H4 (cell line): Measurements from ENCODE around the gene POLR3C. TPM values are rescaled to one million over a fixed set of nuclear protein-coding genes. Genes with fewer than 3 reads are reported as not detected.
"Not testable (repeated sequence)": the region's sequence is repeated elsewhere in the genome, so short reads cannot be mapped to it uniquely, and the experiment has no call there.

Experiments used
- DNase-seq: peaks from one replicate; pipeline ENCODE4 v3.0.0-alpha.2; 2015; ENCODE audit warnings: low spot score
- total RNA-seq: library from RNA; depleted of rRNA; stranded (reverse); fragments of >200 nt; shearing (Covaris generic); gene quantifications from 2 replicates; pipeline ENCODE4 v1.2.3, GENCODE V29; 2014; rRNA removed

The POLR3C gene, protein sequence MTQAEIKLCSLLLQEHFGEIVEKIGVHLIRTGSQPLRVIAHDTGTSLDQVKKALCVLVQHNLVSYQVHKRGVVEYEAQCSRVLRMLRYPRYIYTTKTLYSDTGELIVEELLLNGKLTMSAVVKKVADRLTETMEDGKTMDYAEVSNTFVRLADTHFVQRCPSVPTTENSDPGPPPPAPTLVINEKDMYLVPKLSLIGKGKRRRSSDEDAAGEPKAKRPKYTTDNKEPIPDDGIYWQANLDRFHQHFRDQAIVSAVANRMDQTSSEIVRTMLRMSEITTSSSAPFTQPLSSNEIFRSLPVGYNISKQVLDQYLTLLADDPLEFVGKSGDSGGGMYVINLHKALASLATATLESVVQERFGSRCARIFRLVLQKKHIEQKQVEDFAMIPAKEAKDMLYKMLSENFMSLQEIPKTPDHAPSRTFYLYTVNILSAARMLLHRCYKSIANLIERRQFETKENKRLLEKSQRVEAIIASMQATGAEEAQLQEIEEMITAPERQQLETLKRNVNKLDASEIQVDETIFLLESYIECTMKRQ
- 30.1 and 34.9 TPM in 2 replicates for total RNA-seq

DNA sequence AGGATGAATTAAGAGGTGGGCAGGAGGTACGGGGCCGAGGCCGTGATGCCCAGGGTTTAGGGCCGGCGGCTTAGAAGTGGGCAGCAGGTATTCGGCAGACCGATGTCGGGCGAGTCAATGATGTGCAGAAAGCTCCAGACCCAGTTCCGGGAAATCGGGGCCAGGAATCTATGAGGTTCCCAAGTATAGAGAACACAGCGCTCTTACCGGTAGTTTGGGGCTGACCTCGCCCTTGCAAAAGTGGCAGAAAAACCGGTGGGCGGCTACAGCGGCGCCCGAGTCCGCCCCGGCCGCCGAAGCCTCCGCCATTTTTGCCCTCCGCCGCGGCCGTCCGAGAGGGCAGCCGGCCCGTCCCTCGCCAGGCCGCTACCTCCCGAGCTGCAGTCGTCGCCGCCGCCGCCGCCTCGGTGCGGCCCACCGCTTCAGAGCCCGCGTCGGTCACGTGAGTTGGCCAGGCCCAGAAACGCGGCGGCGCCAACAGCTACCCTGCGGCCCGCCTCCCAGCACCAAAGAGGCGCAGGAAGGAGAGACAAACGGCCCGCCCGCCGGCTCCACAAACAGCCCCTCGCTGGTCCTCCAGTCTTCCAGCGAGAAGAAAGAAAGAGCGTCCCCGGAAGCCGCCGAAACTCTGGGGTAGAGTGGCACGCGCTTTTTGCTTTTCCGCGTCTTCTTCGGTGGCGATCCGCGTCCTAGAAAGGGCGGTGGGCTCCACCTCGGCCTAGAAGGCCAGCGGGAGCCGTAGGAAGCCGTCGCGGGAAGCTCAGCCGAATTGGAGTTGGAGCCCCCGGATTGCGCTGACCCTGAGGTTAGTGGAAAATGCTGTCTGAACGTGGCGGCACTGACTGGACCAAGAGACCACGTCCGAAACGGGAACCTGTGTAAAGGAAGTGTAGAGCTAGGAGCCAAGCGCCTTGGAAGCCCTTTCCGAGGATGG, at the start of gene POLR3C, which contains the start of gene RNF115:
POLR3C (plus strand) TSS at position 636 of the 934 bp plus-strand sequence. CDS start 1,577 bp downstream, outside the sequence.
RNF115 (minus strand) TSS at position 531 of the 934 bp plus-strand sequence; CDS start at position 309, 222 bp downstream.
- DNase-seq, result peak; percentile 81

DNA sequence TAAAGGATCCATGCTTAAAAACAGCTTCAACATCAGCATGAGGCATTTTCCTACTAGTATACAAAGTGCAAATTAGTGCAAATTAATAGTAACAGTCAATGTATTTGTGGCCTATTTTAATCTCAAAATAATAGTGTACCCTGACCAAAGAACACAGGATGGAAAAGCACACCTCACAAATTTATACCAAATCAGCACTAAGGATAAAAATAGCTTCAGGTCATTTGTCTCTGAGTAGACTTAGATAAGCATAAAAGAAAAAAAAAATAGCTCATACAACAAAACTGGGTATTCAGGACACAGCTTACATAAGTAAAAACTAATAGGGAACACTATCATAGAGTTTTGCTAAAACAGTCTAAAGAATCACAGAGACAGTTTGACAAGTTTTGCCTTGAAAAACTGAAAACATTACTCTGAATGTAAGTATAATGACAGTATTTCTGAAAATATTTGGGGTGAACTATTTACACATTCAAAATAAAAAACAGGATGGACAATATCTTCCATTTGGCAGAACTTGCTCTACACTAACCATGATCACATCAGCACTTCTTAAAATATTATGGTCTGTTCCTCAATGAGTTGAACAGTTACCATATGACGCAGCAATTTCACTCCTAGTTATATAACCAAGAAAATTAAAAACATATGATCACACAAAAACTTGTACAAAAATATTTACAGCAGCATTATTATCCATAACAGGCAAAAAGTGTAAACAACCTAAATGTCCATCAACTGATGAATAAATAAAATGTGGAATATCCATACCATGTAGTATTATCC, 46.4 kb upstream of the POLR3C start:
- no peak for DNase-seq

DNA sequence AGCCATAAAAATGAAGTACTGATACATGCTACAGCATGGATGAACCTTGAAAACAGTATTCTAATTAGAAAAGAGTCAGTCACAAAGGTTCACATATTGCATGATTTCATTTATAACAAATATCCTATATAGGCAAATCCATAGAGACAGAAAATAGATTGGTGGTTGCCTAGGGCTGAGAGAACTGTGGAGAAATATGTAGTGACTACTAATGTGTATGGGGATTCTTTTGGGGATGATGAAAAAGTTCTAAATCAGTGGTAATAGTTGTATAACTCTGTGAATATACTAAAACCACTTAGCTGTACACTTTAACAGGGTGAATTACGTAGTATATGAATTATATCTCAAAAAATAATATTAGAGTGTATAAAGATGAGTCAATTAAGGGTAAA, 45.9 kb upstream of the POLR3C start:
- no peak for DNase-seq

DNA sequence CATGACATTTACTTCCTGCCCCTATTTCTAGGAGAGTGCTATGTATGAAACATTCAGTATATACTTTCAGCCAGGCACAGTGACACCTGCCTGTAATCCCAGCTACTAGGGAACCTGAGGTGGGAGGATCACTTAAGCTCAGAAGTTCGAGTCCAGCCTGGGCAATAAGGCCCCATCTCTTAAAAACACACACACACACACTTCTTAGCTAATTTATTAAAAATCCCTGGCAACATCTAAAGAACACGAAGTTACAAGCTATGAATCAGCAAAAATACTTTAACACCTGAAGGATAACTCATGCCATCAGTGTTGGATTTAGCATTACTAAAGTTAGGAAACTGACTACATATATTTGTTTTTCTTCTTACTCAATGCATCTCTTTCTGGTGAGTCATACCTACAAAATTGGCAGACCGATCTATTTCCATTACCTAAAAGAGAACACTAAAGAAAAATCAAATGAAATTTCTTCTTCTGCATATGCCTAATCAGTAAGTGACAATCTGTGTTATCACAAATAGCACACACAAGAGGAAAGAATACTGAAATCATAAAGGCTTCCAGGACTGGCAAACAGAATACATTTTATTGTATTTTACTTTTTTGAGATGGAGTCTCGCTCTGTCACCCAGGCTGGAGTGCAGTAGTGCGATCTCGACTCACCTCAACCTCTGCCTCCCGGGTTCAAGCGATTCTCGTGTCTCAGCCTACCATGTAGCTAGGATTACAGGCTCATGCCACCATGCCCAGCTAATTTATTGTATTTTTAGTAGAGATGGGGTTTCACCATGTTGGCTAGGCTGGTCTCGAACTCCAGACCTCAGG, 41.5 kb upstream of the POLR3C start:
- DNase-seq, result peak; percentile 35

DNA sequence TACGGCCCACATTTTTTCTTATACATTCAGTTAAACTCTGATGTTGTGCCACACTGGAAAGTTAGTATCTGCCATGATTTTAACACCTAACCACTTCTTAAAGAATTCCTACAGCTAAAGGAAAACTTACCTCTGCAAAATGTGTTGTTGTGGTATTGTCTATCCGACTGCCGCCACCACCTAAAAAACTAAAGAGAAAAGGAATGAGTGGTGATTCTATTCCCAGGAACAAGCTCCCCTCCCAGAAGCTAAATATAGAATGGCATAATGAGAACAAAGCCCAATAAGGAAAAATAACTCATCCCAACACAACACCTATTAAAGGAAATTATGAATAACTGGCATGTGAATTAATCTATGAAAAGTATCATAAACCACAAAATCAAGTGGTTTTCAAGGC, 39.6 kb upstream of the POLR3C start:
- no peak for DNase-seq

DNA sequence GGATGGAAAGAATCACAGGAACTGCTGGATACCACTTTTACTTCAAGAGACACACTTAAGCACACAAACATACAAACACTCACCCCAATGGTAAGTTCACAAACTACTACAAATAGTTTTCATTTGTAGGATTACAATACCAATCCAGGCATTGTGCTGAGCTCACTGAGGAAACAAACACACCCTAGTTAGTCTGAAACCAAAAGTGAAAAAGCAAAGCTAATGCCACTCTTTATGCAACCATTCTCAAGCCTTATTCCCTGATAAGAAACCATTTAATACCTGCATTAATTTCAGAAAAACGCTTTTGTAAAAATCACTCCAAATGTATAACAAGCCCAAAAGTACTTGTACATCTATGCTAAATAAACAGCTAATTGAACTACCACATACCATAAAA, 38.5 kb upstream of the POLR3C start:
- no peak for DNase-seq

DNA sequence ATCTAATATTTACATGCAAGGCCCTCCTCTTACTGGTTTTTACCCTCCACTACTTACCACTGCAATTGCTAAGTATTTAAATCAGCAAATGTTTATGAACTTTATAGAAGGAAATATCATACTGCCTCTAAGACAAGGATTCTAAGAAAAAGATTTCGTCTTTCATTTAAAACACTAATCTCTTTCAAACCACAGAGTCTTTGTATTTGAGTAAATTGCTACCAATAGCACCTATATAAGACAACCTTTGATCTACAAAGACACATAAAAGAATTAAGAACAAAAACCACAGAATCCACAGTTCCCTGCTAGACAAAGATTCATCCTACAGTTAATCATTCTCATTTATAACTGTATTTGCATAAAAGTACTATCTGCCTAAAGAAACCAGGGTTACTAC, 37.7 kb upstream of the POLR3C start:
- no peak for DNase-seq

DNA sequence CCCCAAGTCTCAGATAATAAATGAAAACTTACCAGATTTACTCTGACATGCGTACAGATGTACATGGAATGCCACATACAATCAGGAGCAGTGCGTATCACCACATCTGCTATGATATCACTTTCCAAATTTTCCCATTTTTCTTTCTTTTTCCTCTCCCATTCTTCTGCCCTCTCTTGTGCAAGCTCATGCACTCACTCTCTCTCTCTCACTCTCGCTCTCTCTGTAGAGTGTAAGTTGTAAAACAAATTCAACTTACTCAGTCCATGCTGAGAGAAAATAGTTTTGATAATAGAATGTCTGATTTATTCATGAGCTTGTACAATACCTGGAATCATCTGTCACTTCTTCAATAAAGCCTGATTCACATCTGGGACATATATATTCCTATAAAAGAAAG, 35.4 kb upstream of the POLR3C start:
- no peak for DNase-seq

DNA sequence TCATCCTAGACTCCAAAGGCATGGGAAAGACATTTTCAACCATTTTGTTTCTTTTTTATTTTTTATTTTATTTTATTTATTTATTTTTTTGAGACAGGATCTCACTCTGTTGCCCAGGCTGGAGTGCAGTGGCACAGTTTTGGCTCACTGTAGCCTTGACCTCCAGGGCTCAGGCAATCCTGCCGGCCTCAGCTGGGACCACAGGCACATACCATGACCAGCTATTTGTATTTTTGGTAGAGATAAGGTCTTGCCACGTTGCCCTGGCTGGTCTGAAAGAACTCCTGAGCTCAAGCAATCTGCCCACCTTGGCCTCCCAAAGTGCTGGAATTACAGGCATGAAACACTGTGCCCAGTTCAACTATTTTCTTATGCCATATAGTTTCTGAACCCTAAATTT, 32.1 kb upstream of the POLR3C start:
- not testable (repeated sequence) for DNase-seq

DNA sequence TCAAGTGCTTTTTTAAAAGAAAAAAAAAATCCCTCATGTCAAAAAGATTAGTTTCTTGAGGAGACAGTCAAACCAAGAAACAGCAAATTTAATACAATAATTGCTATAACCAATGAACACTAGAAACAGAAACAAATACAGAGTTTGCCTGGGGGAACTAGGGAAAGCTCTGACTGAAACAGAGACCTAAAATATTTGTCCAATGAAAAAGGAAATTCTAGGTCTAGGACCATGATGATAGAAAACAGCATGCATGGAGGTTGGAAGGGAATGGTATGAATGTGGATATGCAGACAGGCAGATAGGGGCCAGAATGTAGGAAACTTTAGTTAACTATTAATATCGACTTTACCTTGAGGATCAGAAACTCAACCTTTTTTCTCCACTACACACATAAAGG, 31.5 kb upstream of the POLR3C start:
- DNase-seq, result no peak

DNA sequence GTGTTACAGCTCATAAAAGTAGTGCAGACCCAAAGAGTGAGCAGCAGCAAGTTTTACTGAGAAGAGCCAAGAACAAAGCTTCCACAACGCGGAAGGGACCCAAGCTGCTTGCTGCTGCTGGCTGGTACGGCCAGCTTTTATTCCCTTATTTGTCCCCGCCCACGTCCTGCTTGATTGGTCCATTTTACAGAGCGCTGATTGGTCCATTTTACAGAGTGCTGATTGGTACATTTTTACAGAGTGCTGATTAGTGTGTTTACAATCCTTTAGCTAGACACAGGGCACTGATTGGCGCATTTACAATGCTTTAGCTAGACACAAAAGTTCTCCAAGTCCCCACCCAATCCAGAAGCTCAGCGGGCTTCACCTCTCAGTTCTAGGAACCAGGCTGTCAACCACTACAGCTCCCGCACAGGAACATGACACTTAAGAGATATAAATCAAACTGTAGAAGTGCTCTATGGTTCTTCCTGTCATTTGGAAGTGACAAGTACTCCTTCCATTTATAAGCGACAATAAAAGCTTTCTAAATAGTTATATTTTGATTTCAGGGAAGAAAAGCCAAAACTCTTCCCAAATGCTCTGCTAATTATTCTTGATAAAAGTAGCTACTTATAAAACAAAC, 28.6 kb upstream of the POLR3C start:
- DNase-seq, result no peak

DNA sequence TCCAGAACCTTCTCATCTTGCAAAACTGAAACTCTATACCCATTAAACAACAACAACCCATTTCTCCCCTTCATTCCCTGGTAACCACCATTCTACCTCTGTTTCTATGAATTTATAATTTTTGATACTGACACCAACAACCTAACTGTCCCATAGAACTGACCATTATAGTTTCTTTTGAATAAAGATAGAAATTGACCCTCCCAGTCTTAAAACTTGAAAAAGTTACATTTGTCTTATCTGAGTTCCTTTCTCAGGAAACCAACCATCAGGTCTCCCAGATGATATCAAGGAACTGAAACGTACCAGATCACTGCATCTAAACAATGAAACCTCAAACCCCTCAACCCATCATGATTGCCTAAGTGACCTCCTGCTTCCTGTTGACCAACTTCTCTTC, 27.2 kb upstream of the POLR3C start:
- DNase-seq, result no peak

DNA sequence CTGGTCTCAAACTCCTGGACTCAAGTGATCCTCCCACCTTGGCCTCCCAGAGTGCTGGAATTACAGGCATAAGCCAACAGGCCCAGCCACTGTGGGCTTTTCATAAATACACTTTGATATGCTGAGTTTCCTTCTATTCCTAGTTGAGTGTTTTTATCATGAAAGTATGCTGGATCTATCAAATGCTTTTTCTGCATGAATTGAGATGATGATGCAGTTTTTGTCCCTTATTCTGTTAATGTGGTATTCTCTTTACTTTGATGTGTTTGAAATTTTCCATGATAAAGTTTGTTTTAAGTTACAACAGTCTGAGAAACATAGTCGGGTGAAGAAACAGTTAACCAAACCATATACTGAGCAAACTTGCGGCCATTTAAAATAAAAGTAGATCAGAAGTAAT, 24.2 kb upstream of the POLR3C start:
- no peak for DNase-seq

DNA sequence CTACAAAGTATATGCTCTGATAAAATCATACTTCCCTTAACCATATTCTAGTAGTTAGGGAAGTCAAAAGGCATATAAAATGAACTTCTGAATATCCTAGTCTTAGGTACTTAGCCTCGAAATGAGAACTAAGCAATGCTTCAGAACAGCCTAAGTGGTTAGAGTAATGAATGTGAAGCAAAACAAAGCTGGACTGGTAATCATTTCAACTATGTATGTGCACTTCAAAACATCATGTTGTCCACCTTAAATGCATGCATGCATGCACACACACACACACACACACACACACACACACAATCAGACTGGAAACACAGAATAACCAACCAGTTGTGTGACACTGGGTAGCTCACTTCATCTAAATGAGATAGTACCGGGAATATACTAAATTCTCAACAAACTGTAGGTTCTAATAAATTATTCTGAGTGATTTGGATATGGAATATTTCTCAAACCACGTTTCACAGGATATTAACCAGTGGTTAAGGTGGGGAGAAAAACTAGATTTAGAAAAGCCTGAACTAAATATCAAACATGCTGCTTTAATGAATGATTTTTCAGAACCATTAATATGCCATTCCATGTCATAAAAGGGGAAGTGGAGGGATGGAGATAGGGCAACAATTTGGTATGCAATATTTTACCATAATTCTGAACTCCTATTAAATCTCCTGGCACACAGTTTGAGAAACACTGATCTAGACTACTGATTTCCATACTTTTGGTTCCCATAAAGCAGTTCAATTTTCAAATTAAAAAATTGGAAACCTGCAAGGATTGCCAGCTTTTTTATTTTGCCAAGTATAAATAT, 19.6 kb upstream of the POLR3C start:
- DNase-seq, result no peak

DNA sequence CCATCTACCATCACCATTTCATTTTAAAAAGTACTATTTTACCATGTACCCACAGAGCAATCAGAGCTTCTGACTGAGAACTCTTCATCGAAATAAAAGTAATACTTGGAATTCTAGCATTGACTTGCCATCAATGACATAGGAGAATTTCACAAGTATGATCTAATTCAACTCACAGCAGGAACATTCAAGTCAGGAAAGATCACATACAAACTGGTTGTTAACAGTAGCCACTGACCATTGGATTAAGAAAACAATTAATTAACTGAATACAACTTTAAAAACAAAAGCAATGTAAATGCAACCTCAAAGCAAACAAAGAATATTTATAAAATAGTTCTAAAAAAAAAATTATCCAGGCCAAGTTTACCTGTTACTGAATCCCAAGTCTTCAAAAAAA, 18.9 kb upstream of the POLR3C start:
- DNase-seq, result no peak

DNA sequence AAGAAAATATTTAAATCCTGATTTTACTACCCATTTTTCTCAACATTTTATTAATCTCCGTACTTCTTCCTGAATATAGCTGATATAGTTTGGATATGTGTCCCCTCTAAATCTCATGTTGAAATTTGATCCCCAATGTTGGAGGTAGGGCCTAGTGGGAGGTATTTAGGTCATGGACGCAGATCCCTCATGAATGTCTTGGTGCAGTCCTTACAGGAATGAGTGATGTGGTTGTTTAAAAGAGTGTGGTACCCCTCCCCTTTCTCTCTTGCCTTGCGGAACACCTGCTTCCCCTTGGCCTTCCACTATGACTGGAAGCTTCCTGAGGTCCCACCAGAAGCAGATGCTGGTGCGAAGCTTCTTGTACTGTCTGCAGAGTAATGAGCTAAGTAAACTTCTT, 17.6 kb upstream of the POLR3C start:
- no peak for DNase-seq

DNA sequence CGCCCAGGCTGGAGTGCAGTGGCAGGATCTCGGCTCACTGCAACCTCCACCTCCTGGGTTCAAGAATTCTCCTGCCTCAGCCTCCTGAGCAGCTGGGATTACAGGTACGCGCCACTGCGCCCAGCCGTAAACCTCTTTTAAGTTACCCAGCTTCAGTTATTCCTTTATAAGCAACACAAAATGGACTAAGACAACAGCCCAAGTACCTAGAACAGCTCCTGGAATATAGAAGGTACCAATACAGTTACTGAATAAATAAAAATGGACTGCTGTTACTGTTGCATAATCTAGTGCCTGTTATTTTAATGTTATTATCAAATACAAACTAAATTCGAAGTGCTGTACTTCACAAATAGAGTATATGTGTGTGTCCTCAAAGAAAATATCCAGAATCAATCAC, 17.2 kb upstream of the POLR3C start:
- no peak for DNase-seq

DNA sequence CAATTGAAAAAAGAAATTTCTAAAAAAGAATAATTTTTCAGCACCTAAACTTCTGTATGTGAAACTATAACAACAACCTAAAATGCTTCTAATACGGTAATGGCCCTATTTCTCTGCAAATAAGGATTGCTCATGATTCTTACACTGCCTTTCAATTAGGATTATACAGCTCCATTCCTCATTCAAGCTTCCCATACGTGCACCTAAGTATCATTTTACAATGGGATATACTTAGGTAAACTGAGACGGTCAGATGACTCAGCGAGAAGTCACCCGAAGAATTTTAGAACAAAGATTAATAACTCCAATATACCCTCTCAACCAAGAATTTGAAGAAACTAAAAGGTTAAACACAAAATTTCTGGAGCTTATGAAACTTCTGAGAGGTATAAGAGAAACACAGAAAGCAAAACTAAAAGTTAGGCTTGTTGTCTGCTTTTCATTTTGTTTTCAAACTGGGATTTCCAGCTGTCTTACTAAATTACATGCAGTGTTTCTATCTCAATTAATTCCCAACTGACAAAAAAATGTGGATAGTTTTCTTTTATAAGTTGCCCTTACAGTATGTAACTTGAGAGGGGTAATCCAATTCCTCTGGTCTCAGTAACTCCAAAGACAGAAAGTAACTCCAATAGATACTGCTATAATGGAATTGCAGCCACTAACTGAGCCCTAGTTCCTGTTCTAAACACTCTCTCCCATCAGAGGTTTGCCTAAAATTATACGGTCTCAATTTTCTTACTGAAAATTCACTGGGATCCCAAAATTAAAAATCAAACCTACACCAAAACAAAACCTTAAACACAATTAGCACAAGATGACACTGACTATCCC, 10.8 kb upstream of the POLR3C start:
- DNase-seq, result not testable (repeated sequence)
